Gastrocnemius medialis (tissue), 4 donors: ENCODE results near the gene RBM10.

Experiments
- CTCF ChIP-seq, 5 experiments: fragments of 450-650 bp in 3 of 5; fragments of 200-600 bp in 2 of 5; sonication (generic) in 2 of 5; IDR thresholded peaks in 4 of 5; conservative IDR thresholded peaks in 1 of 5; 1 replicate in 4 of 5; 2 replicates in 1 of 5; pipeline ENCODE4 v1.5.1; 2016 to 2019; ENCODE audit warnings: antibody characterized with exemption in 5 of 5, mild to moderate bottlenecking in 3 of 5, moderate library complexity in 3 of 5
- POLR2A ChIP-seq, 2 donors: fragments of 450-650 bp; IDR thresholded peaks; one replicate each; pipeline ENCODE4 v1.6.1; 2017; ENCODE audit warnings: antibody characterized with exemption in 2 of 2, mild to moderate bottlenecking in 2 of 2, moderate library complexity in 2 of 2

- TF ChIP-seq POLR2A (IDR thresholded peaks at IDR 0.05) (no peak), CTCF (IDR thresholded peaks at IDR 0.05 in 4 of 5, conservative IDR thresholded peaks at IDR 0.05 in 1 of 5) (no peak)
Measured at GRCh38 chrX:47198687-47199080, 53.7 kb downstream of the RBM10 start.
